GM19455 (cell line): ENCODE measurements around the gene OXCT1.

Experiments
- ATAC-seq: cut with Tn5 transposase; IDR thresholded peaks from one replicate; pipeline ENCODE4 v1.9.1; 2021; ENCODE audit not compliant: unreplicated experiment

The OXCT1 gene

DNA sequence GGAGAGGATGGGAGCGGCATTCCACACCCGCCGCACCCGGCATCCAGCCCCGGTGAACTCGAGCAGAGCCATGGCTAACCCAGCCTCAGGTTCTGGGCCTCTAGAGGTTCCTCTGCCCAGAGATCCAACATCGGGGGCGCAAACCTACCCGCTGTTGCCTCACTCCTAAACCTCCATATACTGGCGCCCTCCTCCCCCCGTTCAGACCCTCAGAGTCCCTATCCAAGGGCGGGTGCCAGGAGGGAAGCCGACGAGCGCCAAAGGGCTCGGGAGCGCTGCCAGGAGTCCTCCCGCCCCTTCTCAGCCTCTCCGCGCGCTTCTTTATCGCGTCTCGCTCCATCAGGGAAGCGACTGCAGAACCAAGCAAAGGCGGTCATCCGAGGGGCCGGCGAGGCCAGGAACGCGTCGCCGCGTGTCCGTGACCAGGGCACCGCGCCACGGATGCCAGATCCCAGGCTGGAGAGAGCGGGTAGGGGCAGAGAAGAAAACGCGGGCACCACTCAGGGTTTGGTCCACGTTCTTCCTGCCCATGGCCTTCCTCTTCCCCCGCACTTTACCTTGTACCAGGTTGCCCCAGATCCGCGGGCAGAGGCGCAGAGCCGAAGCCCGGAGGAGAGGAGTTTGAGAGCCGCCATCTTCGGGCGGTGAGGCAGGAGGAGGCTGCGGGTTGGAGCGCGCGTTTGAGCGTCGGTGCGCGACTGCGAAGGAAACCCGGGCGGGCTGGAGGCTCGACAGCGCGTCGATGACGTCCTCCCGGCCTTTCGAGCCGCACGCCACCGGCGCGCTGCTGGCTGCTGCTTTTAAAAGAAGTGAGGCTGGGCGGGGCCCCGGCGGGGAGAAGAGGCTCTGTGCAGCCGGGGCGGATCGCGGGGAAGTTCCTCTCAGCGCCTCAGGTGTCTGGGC lies at the start of gene OXCT1:
Gene OXCT1 (minus strand): TSS at position 702 of the 903 bp plus-strand sequence. CDS start 67 bp downstream, at position 635.
- ATAC-seq, result peak; percentile 90

- no peak for ATAC-seq
Measured at GRCh38 chr5:41918105-41918504, 47.9 kb upstream of the OXCT1 start.

GRCh38 chr5:41908374-41909079 lies 38.3 kb upstream of the OXCT1 start:
- ATAC-seq, result no peak

GRCh38 chr5:41906151-41906550 lies 35.9 kb upstream of the OXCT1 start:
- no peak for ATAC-seq

DNA sequence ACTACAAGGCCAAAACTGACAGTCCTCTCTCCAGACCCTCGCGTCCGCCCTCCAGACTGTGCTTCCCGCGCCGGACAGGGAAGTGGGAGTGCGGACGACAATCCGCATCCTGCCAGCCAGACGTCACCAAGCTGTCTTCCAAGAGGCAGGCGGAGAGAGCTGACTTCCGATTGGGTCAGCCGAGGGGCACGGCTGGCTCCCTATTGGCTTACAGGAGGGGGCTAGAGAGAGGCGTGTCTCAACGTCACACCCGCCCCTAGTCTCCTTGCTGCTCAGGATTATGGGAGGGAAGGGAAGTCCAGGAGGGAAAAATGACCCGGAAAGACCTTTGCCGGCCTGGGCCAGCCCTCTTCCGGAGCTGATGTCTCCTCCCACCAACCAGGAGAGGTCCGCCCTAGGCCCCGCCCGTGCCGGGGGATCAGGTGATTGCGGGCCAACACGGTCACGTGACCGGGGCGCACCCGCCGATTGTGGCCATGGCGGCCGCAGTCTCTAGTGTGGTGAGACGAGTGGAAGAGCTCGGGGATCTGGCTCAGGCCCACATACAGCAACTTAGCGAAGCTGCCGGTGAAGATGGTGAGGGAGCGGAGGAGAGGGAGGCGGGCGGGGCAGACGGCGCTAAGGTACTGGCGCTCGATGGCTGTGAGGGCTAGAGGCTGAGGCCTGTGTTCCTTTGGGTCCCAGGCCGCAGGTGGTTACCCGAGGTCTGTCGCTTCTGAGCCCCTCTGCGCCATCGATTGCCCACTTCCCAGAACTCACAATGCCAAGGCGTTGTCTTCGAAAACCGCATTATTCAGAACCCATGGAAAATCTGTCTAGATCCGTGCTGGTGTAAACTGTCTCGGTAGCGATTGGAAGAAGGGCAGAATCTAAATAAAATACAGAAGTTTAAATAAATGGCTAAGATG lies 33.9 kb upstream of the OXCT1 start, which contains the start of gene RIMOC1:
Gene RIMOC1 (plus strand): TSS at position 453 of the 908 bp plus-strand sequence. CDS start 24 bp downstream, at position 477.
- ATAC-seq, result peak; percentile 99

DNA sequence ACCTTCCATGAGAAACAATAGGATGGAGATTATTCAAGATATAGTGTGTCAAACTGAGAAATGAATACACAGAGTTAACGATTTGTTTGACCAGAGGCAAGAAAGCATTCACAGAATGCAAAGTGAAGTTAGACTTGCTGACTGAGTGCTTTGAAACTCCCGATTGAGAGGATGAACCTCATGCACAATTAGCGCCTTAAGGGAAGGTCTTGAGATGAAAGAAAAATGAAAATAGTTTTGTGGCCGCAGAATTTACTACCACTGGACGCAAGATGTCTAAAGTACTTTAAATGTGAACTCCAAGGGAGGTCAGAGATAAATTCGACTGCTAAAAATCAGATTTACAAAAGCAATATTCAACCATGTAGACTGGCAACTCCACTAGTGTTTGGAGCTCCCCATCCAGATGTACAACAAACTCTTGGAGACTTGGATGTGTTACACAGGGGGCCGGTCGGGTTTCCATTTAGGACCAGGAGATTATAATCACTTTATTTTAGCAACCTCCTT lies 33.2 kb upstream of the OXCT1 start:
- ATAC-seq, result no peak

- no peak for ATAC-seq
Measured at GRCh38 chr5:41896230-41896629, 26.0 kb upstream of the OXCT1 start.

GRCh38 chr5:41893074-41893851 lies 23.0 kb upstream of the OXCT1 start:
- peak; percentile 84 for ATAC-seq

GRCh38 chr5:41892031-41892430 lies 21.8 kb upstream of the OXCT1 start:
- no peak for ATAC-seq

- no peak for ATAC-seq
Measured at GRCh38 chr5:41891066-41891707, 21.0 kb upstream of the OXCT1 start.

DNA sequence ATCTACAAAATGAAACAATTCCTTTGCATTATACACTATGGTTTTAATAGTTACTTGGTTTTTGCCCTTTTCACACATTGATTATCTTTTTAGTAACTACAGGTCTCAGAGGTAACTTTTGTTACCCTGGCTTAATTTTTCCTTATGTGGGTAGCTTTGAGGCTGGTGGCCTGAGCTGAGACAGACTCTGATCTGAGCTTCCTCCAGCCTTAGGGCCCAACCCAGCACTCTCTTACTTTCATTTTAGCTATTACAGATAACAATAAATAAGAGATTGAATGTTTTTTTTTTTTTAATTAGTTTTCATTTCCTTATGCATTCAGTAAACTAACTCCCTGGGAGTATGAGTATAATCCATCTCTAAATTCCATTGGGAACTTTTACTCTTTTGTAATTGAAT lies 15.1 kb upstream of the OXCT1 start:
- no peak for ATAC-seq

- no peak for ATAC-seq
Measured at GRCh38 chr5:41883936-41884335, 13.7 kb upstream of the OXCT1 start.

- ATAC-seq, result no peak
Measured at GRCh38 chr5:41883243-41883642, 13.0 kb upstream of the OXCT1 start.

- ATAC-seq, result no peak
Measured at GRCh38 chr5:41882765-41883164, 12.5 kb upstream of the OXCT1 start.

- no peak for ATAC-seq
Measured at GRCh38 chr5:41878643-41879478, 8.6 kb upstream of the OXCT1 start.

DNA sequence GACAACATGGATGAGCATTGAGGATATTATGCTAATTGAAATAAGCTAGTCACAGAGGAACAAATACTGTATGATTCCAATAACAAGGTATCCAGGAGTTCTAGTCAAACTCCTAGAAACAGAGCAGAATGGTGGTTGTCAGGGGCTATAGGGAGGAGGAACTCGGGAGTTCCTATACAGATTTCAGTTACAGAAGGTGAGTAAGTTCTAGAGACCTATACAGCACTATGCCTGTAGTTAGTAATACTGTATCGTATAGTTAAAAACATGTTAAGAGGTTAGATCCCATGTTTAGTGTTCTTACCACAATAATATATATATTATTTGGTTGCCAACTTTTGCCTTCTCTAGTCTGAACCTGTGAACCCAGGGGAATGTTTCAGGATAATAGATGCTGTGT lies 7.9 kb upstream of the OXCT1 start:
- no peak for ATAC-seq

- no peak for ATAC-seq
Measured at GRCh38 chr5:41877408-41877807, 7.2 kb upstream of the OXCT1 start.

- no peak for ATAC-seq
Measured at GRCh38 chr5:41876678-41877077, 6.5 kb upstream of the OXCT1 start.

- no peak for ATAC-seq
Measured at GRCh38 chr5:41875121-41875520, 4.9 kb upstream of the OXCT1 start.
